Smooth muscle cell (in vitro differentiated cells): ENCODE measurements around the gene MAP3K15. TPM values are rescaled to one million over a fixed set of nuclear protein-coding genes. Genes with fewer than 3 reads are reported as not detected.
"Not testable (repeated sequence)": the region's sequence is repeated elsewhere in the genome, so short reads cannot be mapped to it uniquely, and the experiment has no call there.

Experiments used
- DNase-seq: peaks from one replicate; lab custom pipeline; 2025; ENCODE audit not compliant: unreplicated experiment; lab: John Stamatoyannopoulos, UW
- H2AFZ ChIP-seq: fragments of 200-600 bp; sonication (generic); 2 replicates; pipeline ENCODE4 v1.6.0; 2016; ENCODE audit warnings: antibody characterized with exemption, low read depth, mild to moderate bottlenecking
- H3F3A ChIP-seq: fragments of 200-600 bp; sonication (generic); 2 replicates; pipeline ENCODE4 v1.6.0; 2017; ENCODE audit warnings: antibody characterized with exemption, low read depth
- H3K27ac ChIP-seq: fragments of 200-600 bp; sonication (generic); 2 replicates; pipeline ENCODE4 v1.5.1; 2016; ENCODE audit warnings: low read depth, mild to moderate bottlenecking
- H3K27me3 ChIP-seq: fragments of 200-600 bp; sonication (generic); 2 replicates; pipeline ENCODE4 v1.6.1; 2016; ENCODE audit warnings: low read depth, mild to moderate bottlenecking
- H3K36me3 ChIP-seq: fragments of 200-600 bp; sonication (generic); 2 replicates; pipeline ENCODE4 v1.5.1; 2016; ENCODE audit warnings: low read depth
- H3K4me1 ChIP-seq: fragments of 200-600 bp; sonication (generic); 2 replicates; pipeline ENCODE4 v1.5.1; 2016; ENCODE audit warnings: low read depth
- H3K4me2 ChIP-seq: fragments of 200-600 bp; sonication (generic); 2 replicates; pipeline ENCODE4 v1.6.0; 2016; ENCODE audit warnings: mild to moderate bottlenecking
- H3K4me3 ChIP-seq: fragments of 200-600 bp; sonication (generic); 2 replicates; pipeline ENCODE4 v1.5.1; 2016; ENCODE audit warnings: mild to moderate bottlenecking
- H3K79me2 ChIP-seq: fragments of 200-600 bp; sonication (generic); 2 replicates; pipeline ENCODE4 v1.6.0; 2016; ENCODE audit warnings: low read depth, mild to moderate bottlenecking
- H3K9ac ChIP-seq: fragments of 200-600 bp; sonication (generic); 2 replicates; pipeline ENCODE4 v1.6.0; 2016; ENCODE audit warnings: low read depth
- H3K9me3 ChIP-seq: fragments of 200-600 bp; sonication (generic); replicated peaks from 2 replicates; pipeline ENCODE4 v1.5.1; 2016; ENCODE audit warnings: low read depth
- H4K20me1 ChIP-seq: fragments of 200-600 bp; sonication (generic); 2 replicates; pipeline ENCODE4 v1.6.0; 2016; ENCODE audit warnings: low read depth
- WGBS: methylation state at CpG from one replicate; pipeline ENCODE4 v1.1.7; 2016; ENCODE audit warnings: low lambda C conversion rate; 5-methylcytosine and 5-hydroxymethylcytosine counted together
- polyA plus RNA-seq: library from polyadenylated mRNA; unstranded; fragments of >200 nt; fragmentation: Nextera tagmentation; extraction: Ambion mirVana; gene quantifications from 2 replicates; pipeline ENCODE4 v1.2.1, GENCODE V29; 2016
- total RNA-seq: library from RNA; depleted of rRNA; stranded (reverse); fragments of >200 nt; gene quantifications from 2 replicates; pipeline ENCODE4 v1.2.3, GENCODE V29; 2014
- TF ChIP-seq, protein P1 (sequence below): fragments of 200-600 bp; sonication (generic); IDR thresholded peaks from 2 replicates; pipeline ENCODE4 v1.5.1; 2017; ENCODE audit warnings: borderline replicate concordance, mild to moderate bottlenecking, antibody characterized with exemption; ENCODE audit not compliant: insufficient read depth, poor library complexity, severe bottlenecking

The MAP3K15 gene
- total and polyA plus RNA-seq, 2 experiments from 2014 or later: 1.6 TPM; not detected in 1

DNA sequence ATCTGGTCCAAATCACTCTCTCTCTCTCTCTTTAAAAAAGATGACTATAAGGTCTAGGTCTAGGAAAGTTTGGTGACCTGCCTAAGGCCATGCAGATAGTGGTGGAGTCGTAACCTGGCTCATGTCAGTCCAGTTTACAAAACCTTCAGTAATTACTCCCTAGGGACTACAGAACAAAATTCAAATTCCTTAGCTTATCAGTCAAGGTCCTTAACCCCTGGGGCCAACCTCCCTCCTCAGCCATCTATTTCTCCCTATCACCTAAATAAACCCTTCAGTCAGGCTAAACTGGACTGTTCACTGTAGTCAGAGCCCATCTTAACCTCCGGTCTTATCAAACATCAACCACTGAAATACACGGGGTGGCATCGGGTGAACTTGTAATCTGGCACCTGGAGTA, 68.9 kb downstream of the MAP3K15 start:
- H3K9ac ChIP-seq: no peak overlapping the region
- no peaks in the 10 kb centered on the region for H3K36me3 ChIP-seq
- no peak overlapping the region for H3K4me2 ChIP-seq
- H3K9me3 ChIP-seq: no peaks in the 10 kb centered on the region
- no peaks in the 10 kb centered on the region for H3K4me1 ChIP-seq
- no peaks in the 10 kb centered on the region for H3K27me3 ChIP-seq
- H4K20me1 ChIP-seq: no peaks in the 10 kb centered on the region
- H3K79me2 ChIP-seq: no peaks in the 10 kb centered on the region
- H2AFZ ChIP-seq: no peak overlapping the region
- H3F3A ChIP-seq: no peaks in the 10 kb centered on the region
- H3K27ac ChIP-seq: no peak overlapping the region
- TF ChIP-seq, protein P1, sequence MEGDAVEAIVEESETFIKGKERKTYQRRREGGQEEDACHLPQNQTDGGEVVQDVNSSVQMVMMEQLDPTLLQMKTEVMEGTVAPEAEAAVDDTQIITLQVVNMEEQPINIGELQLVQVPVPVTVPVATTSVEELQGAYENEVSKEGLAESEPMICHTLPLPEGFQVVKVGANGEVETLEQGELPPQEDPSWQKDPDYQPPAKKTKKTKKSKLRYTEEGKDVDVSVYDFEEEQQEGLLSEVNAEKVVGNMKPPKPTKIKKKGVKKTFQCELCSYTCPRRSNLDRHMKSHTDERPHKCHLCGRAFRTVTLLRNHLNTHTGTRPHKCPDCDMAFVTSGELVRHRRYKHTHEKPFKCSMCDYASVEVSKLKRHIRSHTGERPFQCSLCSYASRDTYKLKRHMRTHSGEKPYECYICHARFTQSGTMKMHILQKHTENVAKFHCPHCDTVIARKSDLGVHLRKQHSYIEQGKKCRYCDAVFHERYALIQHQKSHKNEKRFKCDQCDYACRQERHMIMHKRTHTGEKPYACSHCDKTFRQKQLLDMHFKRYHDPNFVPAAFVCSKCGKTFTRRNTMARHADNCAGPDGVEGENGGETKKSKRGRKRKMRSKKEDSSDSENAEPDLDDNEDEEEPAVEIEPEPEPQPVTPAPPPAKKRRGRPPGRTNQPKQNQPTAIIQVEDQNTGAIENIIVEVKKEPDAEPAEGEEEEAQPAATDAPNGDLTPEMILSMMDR: no peak
- no peak overlapping the region for H3K4me3 ChIP-seq
- no peak for DNase-seq
- 86% methylated on average over 4 of the region's 4 CpGs for WGBS

DNA sequence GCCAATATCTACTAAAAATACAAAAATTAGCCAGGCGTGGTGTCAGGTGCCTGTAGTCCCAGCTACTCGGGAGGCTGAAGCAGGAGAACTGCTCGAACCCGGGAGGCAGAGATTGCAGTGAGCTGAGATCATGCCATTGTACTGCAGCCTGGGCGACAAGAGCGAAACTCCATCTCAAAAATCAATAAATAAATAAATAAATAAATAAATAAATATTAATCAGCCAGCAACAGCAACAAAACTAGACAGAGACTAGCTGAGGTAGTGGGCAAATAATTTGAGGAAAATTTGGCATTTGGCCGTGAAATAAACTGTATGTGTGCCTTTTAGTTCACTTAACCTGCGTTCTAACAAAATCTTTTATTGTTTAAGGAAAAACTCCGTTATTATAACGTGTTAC, 69.5 kb downstream of the MAP3K15 start:
- not testable (repeated sequence) for H3K9ac ChIP-seq

DNA sequence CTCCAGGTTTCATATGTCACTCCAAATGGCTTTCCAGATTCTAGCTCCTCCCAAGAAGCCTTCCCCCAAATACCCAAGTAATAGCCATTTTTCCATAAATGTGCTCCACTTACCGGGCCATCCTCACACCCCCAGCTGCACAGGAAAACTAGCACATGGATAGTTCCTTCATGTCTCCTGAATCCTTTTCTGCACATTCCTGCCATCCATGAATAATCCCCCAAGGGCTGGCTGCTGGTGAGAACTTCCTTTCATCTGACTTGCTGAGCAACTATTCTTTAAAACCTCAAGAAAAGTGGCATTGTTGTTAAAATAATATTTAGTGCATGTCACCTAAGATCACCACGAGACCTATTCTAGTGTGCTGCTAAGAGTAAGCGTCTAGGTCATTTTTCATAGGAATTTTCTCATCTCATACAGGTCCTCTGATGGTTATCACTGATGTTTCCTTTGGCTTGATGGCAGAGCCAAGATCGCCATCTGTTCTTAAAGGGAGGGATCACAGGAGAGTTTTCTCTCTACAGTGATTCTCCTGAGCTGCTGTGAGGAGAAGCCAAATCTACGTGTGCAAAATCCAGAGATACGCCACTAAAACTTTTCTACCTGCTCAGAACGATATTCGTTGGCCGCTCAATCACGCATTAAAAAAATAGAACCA, 71.3 kb downstream of the MAP3K15 start:
- WGBS: 75% methylated on average over 10 of the region's 10 CpGs
- Histone ChIP-seq H3K9ac (no peak overlapping the region), H2AFZ (no peak overlapping the region), H3K4me2 (no peak overlapping the region), H3K4me3 (no peak overlapping the region), H3F3A (no peaks in the 10 kb centered on the region), H3K27me3 (no peaks in the 10 kb centered on the region), H4K20me1 (no peaks in the 10 kb centered on the region), H3K27ac (no peak overlapping the region), H3K4me1 (no peaks in the 10 kb centered on the region), H3K36me3 (no peaks in the 10 kb centered on the region), H3K9me3 (no peaks in the 10 kb centered on the region), H3K79me2 (no peaks in the 10 kb centered on the region)
- TF ChIP-seq, protein P1: no peak
- no peak for DNase-seq

More for the DNA sequence above, 69.5 kb downstream of the MAP3K15 start:
- H3K4me1 ChIP-seq, H3K4me2 ChIP-seq, H3K79me2 ChIP-seq, H4K20me1 ChIP-seq, H3K9me3 ChIP-seq, H3K27ac ChIP-seq, H2AFZ ChIP-seq, H3K36me3 ChIP-seq, DNase-seq, H3F3A ChIP-seq, H3K4me3 ChIP-seq, H3K27me3 ChIP-seq: not testable (repeated sequence)
- WGBS: 77% methylated on average over 10 of the region's 10 CpGs

DNA sequence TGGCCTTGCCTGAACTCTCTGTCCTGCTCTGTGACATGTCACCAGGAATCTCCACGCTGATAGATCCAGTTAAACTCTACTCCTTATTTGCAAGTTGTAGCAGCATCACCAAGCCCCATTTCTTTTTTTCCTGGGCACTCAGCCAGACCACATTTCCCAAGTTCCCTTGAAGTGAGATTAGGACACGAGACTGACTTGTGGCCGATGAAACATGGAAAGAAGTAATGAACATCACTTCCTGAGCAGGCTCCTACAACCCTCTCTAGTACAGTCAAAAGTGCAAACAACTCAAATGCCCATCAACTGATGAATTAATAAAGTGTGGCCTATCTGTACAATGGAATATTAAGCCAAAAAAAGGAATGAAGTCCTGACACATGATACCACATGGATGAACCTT, 74.6 kb downstream of the MAP3K15 start:
- Histone ChIP-seq H3K4me3 (no peak overlapping the region), H4K20me1 (no peaks in the 10 kb centered on the region), H3K27ac (no peak overlapping the region), H3K4me1 (no peaks in the 10 kb centered on the region), H3K79me2 (no peaks in the 10 kb centered on the region), H2AFZ (no peak overlapping the region), H3K27me3 (no peaks in the 10 kb centered on the region), H3K9ac (no peak overlapping the region), H3F3A (no peaks in the 10 kb centered on the region), H3K4me2 (no peak overlapping the region), H3K36me3 (no peaks in the 10 kb centered on the region), H3K9me3 (no peaks in the 10 kb centered on the region)
- TF ChIP-seq, protein P1: no peak
- no peak for DNase-seq
- 52% methylated on average over 3 of the region's 3 CpGs for WGBS

DNA sequence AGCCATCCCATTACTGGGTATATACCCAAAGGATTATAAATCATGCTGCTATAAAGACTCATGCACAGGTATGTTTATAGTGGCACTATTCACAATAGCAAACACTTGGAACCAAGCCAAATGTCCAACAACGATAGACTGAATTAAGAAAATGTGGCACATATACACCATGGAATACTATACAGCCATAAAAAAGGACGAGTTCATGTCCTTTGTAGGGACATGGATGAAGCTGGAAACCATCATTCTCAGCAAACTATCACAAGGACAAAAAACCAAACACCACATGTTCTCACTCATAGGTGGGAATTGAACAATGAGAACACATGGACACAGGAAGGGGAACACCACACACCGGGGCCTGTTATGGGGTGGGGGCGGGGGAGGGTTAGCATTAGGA, 92.6 kb downstream of the MAP3K15 start:
- H3K27me3 ChIP-seq, H3K4me2 ChIP-seq, H4K20me1 ChIP-seq, H3K4me3 ChIP-seq, H3K27ac ChIP-seq, H3K79me2 ChIP-seq, DNase-seq, H2AFZ ChIP-seq, H3K9ac ChIP-seq, H3F3A ChIP-seq, H3K4me1 ChIP-seq, H3K36me3 ChIP-seq, H3K9me3 ChIP-seq: not testable (repeated sequence)
- WGBS: 86% methylated on average over 4 of the region's 4 CpGs
